Stimulated activated CD8-positive, alpha-beta memory T cell treated with anti-CD3 and anti-CD28 coated beads, Interleukin-4, amount 100 ng/mL, for 1 hour (primary cell): Measurements from ENCODE around the gene ATOH8.

Experiments
- DNase-seq, 2 donors: peaks; one replicate each; pipeline ENCODE4 v3.0.0-alpha.2; 2020; ENCODE audit warnings: low read depth in 2 of 2, low spot score in 1 of 2

Gene ATOH8

GRCh38 chr2:85786444-85786843 lies 32.7 kb downstream of the ATOH8 start:
- no peak for DNase-seq

GRCh38 chr2:85786865-85787264 lies 33.1 kb downstream of the ATOH8 start:
- DNase-seq = no peak

- no peak for DNase-seq
These were observed 33.6 kb downstream of the ATOH8 start for GRCh38 chr2:85787282-85787980.

GRCh38 chr2:85787981-85788340 lies 34.2 kb downstream of the ATOH8 start:
- no peak for DNase-seq

- no peak for DNase-seq
These were observed 34.8 kb downstream of the ATOH8 start for GRCh38 chr2:85788603-85789002.

- no peak for DNase-seq
These were observed 35.5 kb downstream of the ATOH8 start for GRCh38 chr2:85789271-85789670.

GRCh38 chr2:85790032-85790431 lies 36.2 kb downstream of the ATOH8 start:
- no peak for DNase-seq

GRCh38 chr2:85790499-85791188 lies 36.9 kb downstream of the ATOH8 start:
- no peak for DNase-seq

- DNase-seq = no peak
These were observed 38.1 kb downstream of the ATOH8 start for GRCh38 chr2:85791704-85792565.

GRCh38 chr2:85792783-85793441 lies 39.1 kb downstream of the ATOH8 start:
- DNase-seq = no peak

GRCh38 chr2:85793584-85793983 lies 39.8 kb downstream of the ATOH8 start:
- no peak for DNase-seq

GRCh38 chr2:85794038-85794441 lies 40.2 kb downstream of the ATOH8 start:
- DNase-seq = no peak

GRCh38 chr2:85794491-85795121 lies 40.8 kb downstream of the ATOH8 start:
- DNase-seq = no peak

GRCh38 chr2:85795331-85796045 lies 41.7 kb downstream of the ATOH8 start:
- DNase-seq = no peak

- DNase-seq = no peak
These were observed 42.2 kb downstream of the ATOH8 start for GRCh38 chr2:85796046-85796340.

- no peak for DNase-seq
These were observed 42.8 kb downstream of the ATOH8 start for GRCh38 chr2:85796341-85797262.

- no peak for DNase-seq
These were observed 43.5 kb downstream of the ATOH8 start for GRCh38 chr2:85797263-85797660.

GRCh38 chr2:85797921-85798320 lies 44.1 kb downstream of the ATOH8 start:
- no peak for DNase-seq

GRCh38 chr2:85799215-85799956 lies 45.6 kb downstream of the ATOH8 start:
- DNase-seq = no peak
